Naive thymus-derived CD8-positive, alpha-beta T cell (primary cell): ENCODE measurements around the gene GRPEL2. TPM values are rescaled to one million over a fixed set of nuclear protein-coding genes. Genes with fewer than 3 reads are reported as not detected.

ENCODE experiments used
- ATAC-seq, 2 donors: fragments of 150-1000 bp; cut with Tn5 transposase in 1 of 2; sonication (Bioruptor Pico), chemical (Tn5 transposase) in 1 of 2; 1 replicate in 1 of 2; 2 replicates in 1 of 2; pipeline ENCODE4 v1.10.0; 2021; ENCODE audit warnings: mild to moderate bottlenecking in 2 of 2, moderate library complexity in 2 of 2
- POLR2A ChIA-PET: fragments of 350-600 bp; sonication (Branson Sonifier 250); formaldehyde crosslinking; loops from one replicate; lab custom pipeline; 2021; ENCODE audit warnings: antibody characterized with exemption; lab: Charles Lee
- DNase-seq, 10 donors: peaks; one replicate each; pipeline versions ENCODE4 v3.0.0 to v3.0.0-alpha.2; 2020 to 2022
- H3K27ac Mint-ChIP-seq, 10 donors: one replicate each; pipeline ENCODE4 v1.8.0; 2020 to 2022; ENCODE audit warnings: mild to moderate bottlenecking in 10 of 10, mixed read lengths in 10 of 10, moderate library complexity in 4 of 10, inconsistent platforms in 1 of 10
- H3K27me3 Mint-ChIP-seq, 5 donors: one replicate each; pipeline ENCODE4 v1.8.0; 2021 to 2022; ENCODE audit warnings: mixed read lengths in 5 of 5
- H3K36me3 Mint-ChIP-seq, 3 donors: one replicate each; pipeline ENCODE4 v1.8.0; 2020 to 2022; ENCODE audit warnings: mixed read lengths in 3 of 3, mild to moderate bottlenecking in 2 of 3, inconsistent platforms in 1 of 3
- H3K4me1 Mint-ChIP-seq, 4 donors: one replicate each; pipeline ENCODE4 v1.8.0; 2021 to 2022; ENCODE audit warnings: mixed read lengths in 4 of 4
- H3K4me3 Mint-ChIP-seq, 10 donors: one replicate each; pipeline ENCODE4 v1.8.0; 2020 to 2022; ENCODE audit warnings: mild to moderate bottlenecking in 10 of 10, mixed read lengths in 10 of 10, moderate library complexity in 6 of 10, inconsistent platforms in 1 of 10
- H3K9me3 Mint-ChIP-seq, 9 donors: one replicate each; pipeline ENCODE4 v1.8.0; 2020 to 2022; ENCODE audit warnings: mixed read lengths in 9 of 9, mild to moderate bottlenecking in 3 of 9, inconsistent platforms in 1 of 9, moderate library complexity in 1 of 9
- polyA plus RNA-seq, 3 donors: library from polyadenylated mRNA; unstranded; fragments of 300-500 nt; fragmentation: Illumina TruSeq; gene quantifications; one replicate each; pipeline ENCODE4 v1.2.3, GENCODE V29; 2021
- total RNA-seq, 8 experiments: library from RNA in 2 of 8; stranded (reverse) in 2 of 8; gene quantifications; one replicate each; pipeline ENCODE4 v1.2.3 and lab custom pipeline; 2021 to 2026

GRPEL2 gene
- total RNA-seq: 10 to 100 TPM; 47.6 to 48.0 TPM
- polyA plus RNA-seq: 1 to 10 TPM; 4.2 to 6.6 (median 5.8) TPM
- total RNA-seq (lab: John Stamatoyannopoulos, UW): 15.7 to 60.1 (median 47.6) reads per million in 6 experiments

GRCh38 chr5:149345147-149345891 is at the start of gene GRPEL2:
Gene GRPEL2, plus strand, starts transcription at chr5:149345499. Its CDS starts 41 bp downstream, at chr5:149345540.
- POLR2A ChIA-PET: interaction anchor here (0.8 to 9.4 kb wide), 16 partner anchors 12 to 1869 kb away, joined by 3 to 176 read pairs (median 4); partner anchors contain the start of genes CSNK1A1, HMGXB3, IL17B and PCYOX1L
- Mint-ChIP-seq H3K27me3 (no peaks in the 10 kb centered on the region), H3K36me3 (peaks cover 11 to 31% (median 21%) of the 10 kb centered on the region in 3 donors), H3K9me3 (peaks cover 0 to 2% (median 0%) of the 10 kb centered on the region in 9 donors), H3K27ac (peak within 1 kb of the TSS; percentile 86 to 99 (median 95)), H3K4me3 (peak within 1 kb of the TSS; percentile 85 to 98 (median 96)), H3K4me1 (peaks cover 34 to 64% (median 61%) of the 10 kb centered on the region in 4 donors)
- peak; percentile 69 to 74 for ATAC-seq
- peak; percentile 67 to 93 (median 80) for DNase-seq

GRCh38 chr5:149297340-149298025 is 47.8 kb upstream of the GRPEL2 start:
- DNase-seq: no peak
- ATAC-seq: no peak
- no peaks in the 10 kb centered on the region for H3K36me3 Mint-ChIP-seq
- H3K27me3 Mint-ChIP-seq: peaks cover 0 to 2% (median 0%) of the 10 kb centered on the region in 5 donors
- H3K27ac Mint-ChIP-seq: peak overlapping the region in 9 of 10 donors; percentile 43 to 89 (median 85)
- H3K9me3 Mint-ChIP-seq: no peaks in the 10 kb centered on the region
- POLR2A ChIA-PET: interaction anchor here (0.9 to 1.2 kb wide), 3 partner anchors 24 to 57 kb away, joined by 3 read pairs; partner anchors contain the start of gene GRPEL2
- peak overlapping the region in 4 of 10 donors; percentile 42 to 68 (median 61) for H3K4me3 Mint-ChIP-seq
- H3K4me1 Mint-ChIP-seq: peaks cover 19 to 59% (median 45%) of the 10 kb centered on the region in 4 donors

- DNase-seq (peak in 3 of 10 donors; percentile 24 to 55 (median 50)), ATAC-seq (peak; percentile 73 to 83)
- Mint-ChIP-seq H3K27ac (peak overlapping the region; percentile 2 to 89 (median 86)), H3K27me3 (peaks cover 0 to 2% (median 0%) of the 10 kb centered on the region in 5 donors), H3K4me3 (peak overlapping the region in 8 of 10 donors; percentile 1 to 74 (median 57)), H3K9me3 (no peaks in the 10 kb centered on the region), H3K36me3 (no peaks in the 10 kb centered on the region), H3K4me1 (peaks cover 19 to 59% (median 45%) of the 10 kb centered on the region in 4 donors)
- POLR2A ChIA-PET: interaction anchor here (0.6 to 1.2 kb wide), 4 partner anchors 15 to 58 kb away, joined by 3 to 4 read pairs (median 3); partner anchors contain the start of gene GRPEL2
Observed at GRCh38 chr5:149298163-149298562, 47.1 kb upstream of the GRPEL2 start.

- DNase-seq (no peak), ATAC-seq (no peak)
- Mint-ChIP-seq H3K27ac (peak overlapping the region in 9 of 10 donors; percentile 3 to 89 (median 62)), H3K9me3 (no peaks in the 10 kb centered on the region), H3K4me3 (peak overlapping the region in 7 of 10 donors; percentile 9 to 74 (median 36)), H3K36me3 (no peaks in the 10 kb centered on the region), H3K4me1 (peaks cover 19 to 59% (median 45%) of the 10 kb centered on the region in 4 donors), H3K27me3 (peaks cover 0 to 2% (median 0%) of the 10 kb centered on the region in 5 donors)
- POLR2A ChIA-PET: interaction anchor here (0.6 to 1.2 kb wide), 4 partner anchors 14 to 223 kb away, joined by 3 to 4 read pairs (median 3); partner anchors contain the start of gene GRPEL2
Observed at GRCh38 chr5:149298842-149299404, 46.4 kb upstream of the GRPEL2 start.

GRCh38 chr5:149299451-149300054 is 45.7 kb upstream of the GRPEL2 start:
- Mint-ChIP-seq H3K27ac (peak overlapping the region in 6 of 10 donors; percentile 8 to 79 (median 30)), H3K36me3 (no peaks in the 10 kb centered on the region), H3K4me3 (peak overlapping the region in 4 of 10 donors; percentile 10 to 50 (median 37)), H3K9me3 (no peaks in the 10 kb centered on the region), H3K27me3 (peaks cover 0 to 4% (median 0%) of the 10 kb centered on the region in 5 donors), H3K4me1 (peaks cover 15 to 55% (median 42%) of the 10 kb centered on the region in 4 donors)
- ATAC-seq: no peak
- DNase-seq: no peak
- POLR2A ChIA-PET: interaction anchor here (0.6 kb wide), 1 partner anchor 222 kb away, joined by 3 read pairs; no protein-coding TSS in a partner anchor

GRCh38 chr5:149300441-149300840 is 44.9 kb upstream of the GRPEL2 start:
- H3K27ac Mint-ChIP-seq: peak overlapping the region in 3 of 10 donors; percentile 19 to 27 (median 22)

GRCh38 chr5:149301049-149301743 is 44.1 kb upstream of the GRPEL2 start:
- H3K27me3 Mint-ChIP-seq: peaks cover 0 to 4% (median 0%) of the 10 kb centered on the region in 5 donors
- POLR2A ChIA-PET: no interaction called here
- H3K4me3 Mint-ChIP-seq: no peak overlapping the region
- H3K36me3 Mint-ChIP-seq: no peaks in the 10 kb centered on the region
- peaks cover 8 to 39% (median 29%) of the 10 kb centered on the region in 4 donors for H3K4me1 Mint-ChIP-seq
- H3K9me3 Mint-ChIP-seq: no peaks in the 10 kb centered on the region
- no peak for DNase-seq
- peak overlapping the region in 2 of 10 donors; percentile 11 to 20 for H3K27ac Mint-ChIP-seq
- no peak for ATAC-seq

More at GRCh38 chr5:149300441-149300840, 44.9 kb upstream of the GRPEL2 start:
- peaks cover 0 to 4% (median 0%) of the 10 kb centered on the region in 5 donors for H3K27me3 Mint-ChIP-seq
- H3K4me3 Mint-ChIP-seq: peak overlapping the region in 1 of 10 donors; percentile 27
- H3K9me3 Mint-ChIP-seq: no peaks in the 10 kb centered on the region
- no peaks in the 10 kb centered on the region for H3K36me3 Mint-ChIP-seq
- no peak for DNase-seq
- peaks cover 9 to 46% (median 34%) of the 10 kb centered on the region in 4 donors for H3K4me1 Mint-ChIP-seq
- ATAC-seq: no peak
- POLR2A ChIA-PET: interaction anchor here (0.5 kb wide), 1 partner anchor 109 kb away, joined by 4 read pairs; no protein-coding TSS in a partner anchor

GRCh38 chr5:149301744-149302380 is 43.4 kb upstream of the GRPEL2 start:
- ATAC-seq (no peak), DNase-seq (no peak)
- POLR2A ChIA-PET: no interaction called here
- Mint-ChIP-seq H3K36me3 (no peaks in the 10 kb centered on the region), H3K4me3 (no peak overlapping the region), H3K4me1 (peaks cover 8 to 32% (median 23%) of the 10 kb centered on the region in 4 donors), H3K27ac (peak overlapping the region in 3 of 10 donors; percentile 11 to 31 (median 20)), H3K27me3 (peaks cover 0 to 4% (median 0%) of the 10 kb centered on the region in 5 donors), H3K9me3 (no peaks in the 10 kb centered on the region)

- Mint-ChIP-seq H3K4me1 (peaks cover 8 to 24% (median 22%) of the 10 kb centered on the region in 4 donors), H3K27me3 (peaks cover 0 to 4% (median 0%) of the 10 kb centered on the region in 5 donors), H3K27ac (peak overlapping the region in 1 of 10 donors; percentile 49), H3K4me3 (no peak overlapping the region), H3K9me3 (no peaks in the 10 kb centered on the region), H3K36me3 (no peaks in the 10 kb centered on the region)
- POLR2A ChIA-PET: no interaction called here
- DNase-seq (no peak), ATAC-seq (no peak)
Observed at GRCh38 chr5:149302641-149303040, 42.7 kb upstream of the GRPEL2 start.

GRCh38 chr5:149303210-149303609 is 42.1 kb upstream of the GRPEL2 start:
- Mint-ChIP-seq H3K4me3 (no peak overlapping the region), H3K4me1 (peaks cover 5 to 19% (median 17%) of the 10 kb centered on the region in 4 donors), H3K27me3 (peaks cover 0 to 4% (median 0%) of the 10 kb centered on the region in 5 donors), H3K27ac (no peak overlapping the region), H3K36me3 (no peaks in the 10 kb centered on the region), H3K9me3 (no peaks in the 10 kb centered on the region)
- DNase-seq (no peak), ATAC-seq (no peak)
- POLR2A ChIA-PET: no interaction called here
